ENCODE results near the gene CCDC88B.
"Not testable (repeated sequence)": the region's sequence is repeated elsewhere in the genome, so short reads cannot be mapped to it uniquely, and the experiment has no call there.

Gene CCDC88B

GRCh38 chr11:64305691-64306562 lies 34.1 kb upstream of the CCDC88B start:
- DNase-seq (ENCODE audit: low read depth): peak; percentile 78
- H3K4me3 ChIP-seq (ENCODE audit: low read depth, low read length): peak overlapping the region; percentile 94
- peak; percentile 47 for TF ChIP-seq CTCF (IDR thresholded peaks at IDR 0.05; ENCODE audit: insufficient read depth, low read depth, low read length, missing control alignments)

GRCh38 chr11:64306563-64306875 lies 33.5 kb upstream of the CCDC88B start:
- TF ChIP-seq CTCF (IDR thresholded peaks at IDR 0.05; ENCODE audit: insufficient read depth, low read depth, low read length, missing control alignments): no peak
- peak overlapping the region; percentile 94 for H3K4me3 ChIP-seq (ENCODE audit: low read depth, low read length)

GRCh38 chr11:64306876-64307622 lies 33.0 kb upstream of the CCDC88B start:
- no peak for TF ChIP-seq CTCF (IDR thresholded peaks at IDR 0.05; ENCODE audit: insufficient read depth, low read depth, low read length, missing control alignments)
- peak overlapping the region; percentile 94 for H3K4me3 ChIP-seq (ENCODE audit: low read depth, low read length)
- DNase-seq (ENCODE audit: low read depth): peak; percentile 33

More at GRCh38 chr11:64306563-64306875, 33.5 kb upstream of the CCDC88B start:
- no peak for DNase-seq (ENCODE audit: low read depth)

- DNase-seq (ENCODE audit: low read depth); H3K4me3 ChIP-seq (ENCODE audit: low read depth, low read length): not testable (repeated sequence)
Measured at GRCh38 chr11:64307795-64308194, 32.2 kb upstream of the CCDC88B start.

GRCh38 chr11:64312947-64313346 lies 27.1 kb upstream of the CCDC88B start:
- no peak for DNase-seq (ENCODE audit: low read depth)
- no peak overlapping the region for H3K4me3 ChIP-seq (ENCODE audit: low read depth, low read length)
- no peak for TF ChIP-seq CTCF (IDR thresholded peaks at IDR 0.05; ENCODE audit: insufficient read depth, low read depth, low read length, missing control alignments)

DNA sequence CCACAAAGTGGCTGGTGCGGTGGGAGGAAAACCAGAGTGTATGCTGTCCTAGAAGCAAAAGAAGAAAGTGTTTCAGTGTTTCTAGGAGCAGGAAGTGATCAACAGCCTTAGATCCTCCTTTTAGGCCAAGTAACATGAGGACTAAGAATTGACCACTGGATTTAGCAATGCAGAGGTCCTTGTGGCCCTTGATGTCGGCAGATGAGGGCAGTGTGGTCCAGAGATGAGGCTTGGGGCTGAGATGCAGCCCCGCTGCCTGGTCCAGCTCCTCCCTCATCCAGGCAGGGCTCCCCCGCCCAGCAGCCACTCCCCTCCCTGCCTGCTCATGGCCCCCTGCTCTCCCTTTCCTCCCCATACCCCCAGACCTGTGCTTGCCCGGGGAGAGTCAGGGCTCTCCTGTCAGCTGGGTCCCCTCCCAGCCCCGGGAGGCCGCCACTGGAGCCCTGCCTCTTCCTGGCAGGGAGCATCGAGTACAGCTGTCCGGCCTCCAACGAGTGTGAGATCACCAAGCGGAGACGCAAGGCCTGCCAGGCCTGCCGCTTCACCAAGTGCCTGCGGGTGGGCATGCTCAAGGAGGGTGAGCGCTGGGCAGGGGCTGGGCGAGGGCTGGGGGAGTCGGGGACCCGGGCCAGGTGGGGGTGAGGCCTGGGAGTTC lies 26.4 kb upstream of the CCDC88B start:
- DNase-seq (ENCODE audit: low read depth): no peak
- no peak overlapping the region for H3K4me3 ChIP-seq (ENCODE audit: low read depth, low read length)
- TF ChIP-seq CTCF (IDR thresholded peaks at IDR 0.05; ENCODE audit: insufficient read depth, low read depth, low read length, missing control alignments): no peak
